T-helper 22 cell (primary cell): ENCODE results near the gene SLC7A9.
"Not testable (repeated sequence)": the region's sequence is repeated elsewhere in the genome, so short reads cannot be mapped to it uniquely, and the experiment has no call there.

ENCODE experiments used
- DNase-seq: peaks from one replicate; pipeline ENCODE4 v3.0.0-alpha.2; 2020; ENCODE audit warnings: low read depth

Gene SLC7A9

GRCh38 chr19:32881766-32882165, 12.2 kb upstream of the SLC7A9 start:
- DNase-seq, result no peak

- no peak for DNase-seq
Measured at GRCh38 chr19:32880622-32881021, 11.1 kb upstream of the SLC7A9 start.

DNA sequence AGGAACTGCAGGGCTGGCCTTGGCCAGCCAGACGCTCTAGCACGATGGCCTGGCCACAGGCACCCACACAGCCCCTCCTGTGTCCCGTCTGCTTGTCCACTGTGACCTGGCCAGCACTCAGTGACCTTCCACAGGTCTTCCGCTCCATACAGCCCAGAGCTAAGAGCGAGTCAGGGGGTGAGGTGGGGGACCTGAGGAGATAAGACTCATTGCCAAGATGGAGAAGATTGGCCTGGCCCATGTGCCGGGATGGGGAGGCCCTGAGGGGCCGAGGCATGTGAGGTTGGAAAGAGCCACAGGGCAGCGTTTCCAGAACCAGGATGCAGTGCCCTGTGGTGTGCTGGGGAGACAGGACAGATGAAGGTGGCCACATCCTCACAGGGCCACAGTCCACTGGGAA, 10.2 kb upstream of the SLC7A9 start:
- DNase-seq, result no peak

GRCh38 chr19:32878988-32879387, 9.4 kb upstream of the SLC7A9 start:
- DNase-seq, result no peak

- DNase-seq, result no peak
Measured at GRCh38 chr19:32877977-32878745, 8.6 kb upstream of the SLC7A9 start.

DNA sequence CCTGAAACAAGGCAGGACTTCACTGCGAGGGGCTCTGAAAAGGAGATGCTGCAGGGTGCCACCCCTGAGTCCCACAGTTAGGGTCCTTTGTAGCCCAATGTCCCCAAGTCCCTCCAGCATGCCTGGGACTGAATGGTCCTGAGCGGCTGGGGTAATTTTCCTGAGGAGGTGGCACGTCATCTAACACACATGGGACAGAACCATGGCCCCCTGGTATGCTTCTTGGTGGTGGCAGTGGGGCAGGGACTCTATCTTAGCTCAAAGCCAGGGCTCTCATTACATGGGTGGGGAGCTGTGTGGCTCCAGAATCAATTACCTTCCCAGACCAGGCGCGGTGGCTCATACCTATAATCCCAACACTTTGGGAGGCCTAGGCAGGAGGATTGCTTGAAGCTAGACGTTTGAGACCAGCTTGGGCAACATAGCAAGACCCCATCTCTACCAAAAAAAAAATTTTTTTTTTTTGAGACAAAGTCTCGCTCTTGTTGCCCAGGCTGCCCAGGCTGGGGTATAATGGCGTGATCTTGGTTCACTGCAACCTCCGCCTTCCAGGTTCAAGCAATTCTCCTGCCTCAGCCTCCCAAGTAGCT, 7.9 kb upstream of the SLC7A9 start:
- DNase-seq, result no peak

- DNase-seq, result no peak
Measured at GRCh38 chr19:32876919-32877285, 7.3 kb upstream of the SLC7A9 start.

DNA sequence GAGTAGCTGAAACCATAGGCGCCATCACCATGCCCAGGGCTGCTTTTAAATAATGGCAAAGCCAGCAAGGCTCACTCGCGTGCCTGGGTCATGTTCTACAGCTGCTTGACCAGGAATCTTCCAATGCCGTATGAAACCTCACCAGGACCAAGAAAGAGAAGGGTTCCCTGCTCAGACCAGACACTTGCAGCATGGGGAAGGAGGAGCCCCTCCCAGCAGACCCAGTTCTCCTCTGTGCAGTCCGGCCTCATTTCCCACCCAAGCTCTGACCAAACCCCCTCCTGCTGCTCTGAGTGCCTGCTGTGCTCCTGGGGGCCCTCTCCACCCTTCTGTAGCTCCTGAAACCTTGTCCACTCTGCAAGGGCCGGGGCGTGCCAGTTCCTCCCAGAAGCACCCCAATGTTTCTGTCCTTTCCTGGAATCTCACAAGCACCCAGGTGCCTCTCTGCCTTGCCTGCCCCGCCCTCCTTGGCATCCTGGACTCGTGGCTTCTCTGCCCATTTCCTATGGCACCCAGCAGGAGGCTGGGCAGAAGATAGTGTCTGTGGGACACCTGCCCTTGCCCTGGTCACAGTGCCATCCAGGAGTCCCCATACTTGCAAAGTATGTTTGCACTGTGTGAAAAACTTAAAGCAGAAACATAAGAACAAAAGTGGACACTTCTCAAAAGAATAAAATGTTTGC, 6.8 kb upstream of the SLC7A9 start:
- DNase-seq, result no peak

DNA sequence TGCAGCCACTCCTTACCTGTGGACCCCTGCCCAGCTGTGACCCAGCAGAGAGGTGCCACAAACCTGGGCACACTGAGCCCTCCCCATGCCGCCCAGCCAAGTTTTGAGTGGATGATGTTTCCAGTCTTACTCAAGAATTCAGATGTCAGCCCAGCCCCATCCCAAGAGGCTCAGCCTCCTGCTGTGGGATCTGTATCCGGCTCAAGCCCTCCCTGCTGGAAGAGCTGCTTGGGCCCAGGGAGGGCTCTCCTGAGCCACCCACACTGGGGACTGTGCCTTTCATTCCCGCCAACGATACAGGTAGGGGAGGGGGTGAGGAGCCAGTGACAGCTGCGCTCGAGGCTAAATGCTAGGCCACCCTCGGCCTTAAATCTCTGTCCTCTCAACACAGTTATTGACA, 5.9 kb upstream of the SLC7A9 start:
- no peak for DNase-seq

DNA sequence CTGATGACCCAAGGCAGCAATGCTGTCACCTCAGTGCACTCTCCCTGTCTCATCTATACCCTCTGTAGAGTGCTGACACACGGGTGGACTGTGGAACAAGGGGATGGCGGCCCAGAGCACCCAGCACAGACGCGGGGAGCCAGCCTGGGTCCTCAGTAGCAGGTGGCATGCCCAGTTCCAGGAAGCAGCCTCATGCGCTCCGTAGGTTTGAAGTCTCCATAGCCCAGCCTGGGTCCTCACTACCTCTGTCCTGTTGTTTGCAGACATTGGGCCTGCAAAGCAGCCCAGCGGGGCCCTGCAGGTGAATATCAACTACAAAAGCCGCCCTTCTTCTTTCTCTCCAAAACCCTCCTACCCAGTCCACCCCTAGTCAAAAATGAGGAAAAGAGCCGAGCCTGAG, 5.0 kb upstream of the SLC7A9 start:
- DNase-seq, result no peak

DNA sequence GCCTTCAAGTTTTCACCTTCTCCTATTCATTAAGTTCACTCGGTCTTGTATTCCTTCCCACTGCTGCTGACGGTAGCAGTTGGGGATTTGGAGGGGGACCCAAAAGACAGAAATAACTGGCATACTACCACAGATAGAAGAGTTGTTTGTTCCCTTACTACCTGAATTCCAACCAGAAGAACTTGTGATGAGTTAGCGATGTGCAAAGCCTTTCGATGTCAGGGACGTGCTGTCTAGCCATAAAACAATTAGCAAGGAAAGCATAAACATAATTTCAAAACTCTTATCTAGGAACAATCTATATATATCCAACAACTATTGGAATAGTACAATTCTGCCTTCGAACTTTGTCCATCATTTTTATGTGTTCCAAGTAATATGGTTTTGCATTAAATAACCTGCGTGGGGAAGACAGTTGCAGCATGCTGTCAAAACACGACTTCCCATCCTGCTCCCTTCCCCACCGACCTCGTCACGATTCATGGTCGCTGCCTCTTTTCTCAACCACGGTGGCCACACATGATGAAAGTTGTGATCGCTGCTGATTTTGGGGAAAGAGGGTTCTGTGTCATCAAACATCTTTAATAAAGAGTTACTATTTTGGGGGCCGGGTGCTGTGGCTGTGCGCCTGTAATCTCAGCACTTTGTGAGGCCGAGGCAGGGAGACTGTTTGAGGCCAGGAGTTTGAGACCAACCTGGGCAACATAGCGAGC, 3.8 kb upstream of the SLC7A9 start:
- no peak for DNase-seq

GRCh38 chr19:32872391-32872790, 2.8 kb upstream of the SLC7A9 start:
- DNase-seq, result no peak

DNA sequence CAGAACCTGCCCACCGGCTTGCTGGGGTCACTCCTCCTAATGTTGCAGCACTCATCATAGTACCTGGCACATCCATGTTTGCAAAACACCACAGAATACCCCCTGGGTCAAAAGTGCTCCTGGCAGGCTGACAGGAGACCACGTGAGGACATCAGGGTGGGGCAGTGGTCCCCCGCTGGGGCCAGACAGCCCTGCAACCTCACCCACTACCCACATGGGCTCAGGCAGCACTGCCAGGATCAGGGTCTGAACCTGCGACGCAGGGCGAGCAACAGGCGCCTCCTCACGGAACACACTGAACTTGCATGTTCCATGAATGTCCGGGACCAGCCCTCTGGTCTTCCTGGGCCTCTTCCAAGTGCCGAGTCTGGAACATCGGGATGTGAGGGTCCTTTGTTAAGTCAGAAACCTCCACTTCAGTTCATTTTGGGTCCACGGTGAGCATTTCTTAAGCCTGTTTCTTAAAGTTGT, 1.4 kb upstream of the SLC7A9 start:
- no peak for DNase-seq

DNA sequence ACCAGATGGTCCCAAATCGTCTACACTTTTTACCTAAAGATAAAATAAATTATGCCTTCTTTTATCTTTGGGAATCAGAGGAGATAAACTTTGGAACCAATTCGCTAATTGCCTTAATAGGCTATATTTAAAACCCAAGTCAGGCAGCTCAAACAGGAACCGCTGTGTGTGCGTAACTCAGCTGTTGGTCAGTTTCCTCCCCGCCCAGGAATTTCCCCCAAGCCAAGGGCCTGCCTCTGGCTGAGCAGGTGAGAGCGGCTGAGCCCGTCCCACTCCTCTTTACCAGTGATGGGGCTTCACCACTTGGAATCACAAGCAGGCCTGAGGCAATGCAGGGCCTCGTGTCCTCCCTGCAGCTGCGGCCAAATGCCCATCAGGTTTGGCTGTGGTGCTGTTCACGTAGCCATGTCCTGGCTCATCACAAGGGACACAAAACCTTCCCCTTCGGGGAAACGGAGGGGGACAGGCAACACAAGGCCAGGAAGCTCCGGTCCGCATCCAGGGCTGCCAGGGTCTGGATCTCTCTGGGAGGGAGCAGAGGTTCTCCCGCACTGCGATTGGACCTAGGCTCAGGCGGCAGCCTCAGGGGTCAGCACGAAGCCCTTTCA, 503 bp upstream of the SLC7A9 start:
- DNase-seq, result no peak

DNA sequence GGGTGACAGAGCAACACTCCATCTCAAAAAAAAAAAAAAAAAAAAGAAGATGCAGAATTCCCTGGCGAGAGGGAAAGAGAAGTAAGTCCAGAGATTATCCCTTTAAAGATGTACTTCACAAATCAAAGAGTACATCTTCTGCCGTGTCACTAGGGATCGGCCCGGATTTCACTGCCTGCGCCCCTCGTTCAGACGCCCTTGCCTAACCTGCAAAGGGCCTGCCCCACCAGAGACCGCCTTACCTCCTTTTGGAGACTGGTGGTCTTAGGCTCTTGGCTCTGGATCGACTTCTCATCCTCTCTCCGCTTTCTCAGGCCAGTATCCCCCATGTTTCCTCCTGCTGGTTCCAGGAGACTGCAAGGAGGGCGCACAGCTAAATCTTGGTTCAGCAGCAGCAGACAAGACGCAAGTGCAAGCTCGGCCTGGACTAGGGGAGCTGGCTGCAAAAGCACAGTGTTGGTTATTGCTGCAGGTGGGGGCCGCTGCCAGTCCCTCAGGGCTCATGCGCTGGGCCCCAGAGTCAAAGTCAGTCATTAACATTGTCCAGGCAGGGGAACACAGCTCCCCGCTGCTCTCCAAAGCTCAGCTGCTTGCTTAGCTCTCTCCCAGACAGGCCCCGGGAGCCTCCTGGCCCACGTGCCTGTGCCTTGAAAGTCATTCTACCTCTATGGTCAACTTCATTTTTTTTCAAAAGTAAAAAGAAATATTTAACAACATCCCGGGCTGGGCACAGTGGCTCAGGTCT, 1.2 kb downstream of the SLC7A9 start:
- no peak for DNase-seq

DNA sequence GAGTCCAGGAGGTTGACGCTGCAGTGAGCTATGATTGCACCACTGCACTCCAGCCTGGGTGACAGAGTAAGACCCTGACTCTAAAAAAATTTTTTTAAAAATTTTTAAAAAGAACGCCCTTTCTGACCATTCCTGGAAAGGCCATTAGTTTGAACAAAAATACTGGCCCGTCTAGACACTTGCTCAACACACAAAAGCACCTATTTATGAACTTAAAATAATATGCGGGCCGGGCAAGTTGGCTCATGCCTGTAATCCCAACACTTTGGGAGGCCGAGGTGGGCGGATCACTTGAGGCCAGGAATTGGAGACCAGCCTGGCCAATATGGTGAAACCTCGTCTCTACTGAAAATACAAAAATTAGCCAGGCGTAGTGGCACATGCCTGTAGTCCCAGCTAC, 2.1 kb downstream of the SLC7A9 start:
- not testable (repeated sequence) for DNase-seq

- DNase-seq, result no peak
Measured at GRCh38 chr19:32866564-32867265, 2.9 kb downstream of the SLC7A9 start.

DNA sequence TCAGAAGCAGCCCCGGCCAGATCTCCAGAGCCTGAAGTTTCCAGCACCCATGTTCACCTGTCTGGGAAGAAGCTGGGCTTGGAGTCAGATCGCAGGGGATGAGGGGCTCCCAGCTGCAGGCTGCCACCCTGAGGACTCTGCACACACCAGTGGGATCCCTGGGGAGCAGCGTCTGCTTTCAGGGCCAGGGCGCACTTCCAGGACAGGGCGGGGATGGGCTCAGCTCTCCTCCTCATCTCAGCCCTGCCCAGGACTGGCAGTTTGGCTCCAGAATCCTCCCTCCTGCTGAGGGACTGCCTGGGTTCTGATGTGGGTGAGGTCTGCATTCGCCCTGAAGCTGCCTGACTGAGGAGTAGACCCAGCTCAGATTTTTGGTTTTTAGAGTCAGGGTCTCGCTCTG, 3.5 kb downstream of the SLC7A9 start:
- no peak for DNase-seq

DNA sequence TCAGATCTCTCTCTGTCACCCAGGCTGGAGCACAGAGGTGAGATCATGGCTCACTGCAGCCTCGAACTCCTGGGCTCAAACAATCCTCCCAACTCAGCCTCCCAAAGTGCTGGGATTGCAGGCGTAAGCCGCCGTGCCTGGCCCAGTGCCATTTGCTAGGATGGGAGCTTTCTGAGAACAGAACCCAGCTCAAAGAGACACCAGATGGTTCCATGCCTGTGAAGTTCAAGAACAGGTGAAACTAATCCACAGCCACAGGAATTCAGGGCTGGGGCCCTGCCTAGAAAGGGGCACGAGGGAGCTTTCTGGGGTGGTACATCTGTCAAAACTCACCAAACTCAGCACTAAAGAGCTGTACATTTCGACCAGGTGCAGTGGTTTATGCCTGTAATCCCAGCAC, 4.2 kb downstream of the SLC7A9 start:
- DNase-seq, result no peak

- no peak for DNase-seq
Measured at GRCh38 chr19:32864318-32865007, 5.1 kb downstream of the SLC7A9 start.
